ENCODE measurements around the gene TRABD2B.

The TRABD2B gene

DNA sequence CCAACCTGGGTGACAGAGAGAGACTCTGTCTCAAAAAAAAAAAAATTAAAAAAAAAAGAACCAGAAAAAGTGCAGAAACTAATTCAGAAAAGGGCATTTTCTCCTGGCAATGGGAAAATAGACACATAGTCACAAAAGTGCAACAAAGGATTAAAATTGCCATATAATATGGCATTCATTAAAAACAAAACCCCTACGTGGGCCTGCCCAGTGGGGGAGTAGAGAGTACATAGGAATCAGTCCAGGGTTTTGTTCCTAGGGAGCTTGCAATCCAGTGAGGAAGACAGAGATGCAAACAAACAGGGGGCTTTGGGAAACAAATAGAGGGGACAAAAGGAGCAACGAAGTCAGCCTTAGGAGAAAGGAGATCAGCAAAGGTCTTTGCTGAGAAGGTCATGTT is 4.5 kb upstream of the TRABD2B start:
- ChIA-PET CTCF (no interaction called here), POLR2A (no interaction called here)
- DNase-seq (ENCODE audit: extremely low spot score), result no peak
- TF ChIP-seq, protein P1, sequence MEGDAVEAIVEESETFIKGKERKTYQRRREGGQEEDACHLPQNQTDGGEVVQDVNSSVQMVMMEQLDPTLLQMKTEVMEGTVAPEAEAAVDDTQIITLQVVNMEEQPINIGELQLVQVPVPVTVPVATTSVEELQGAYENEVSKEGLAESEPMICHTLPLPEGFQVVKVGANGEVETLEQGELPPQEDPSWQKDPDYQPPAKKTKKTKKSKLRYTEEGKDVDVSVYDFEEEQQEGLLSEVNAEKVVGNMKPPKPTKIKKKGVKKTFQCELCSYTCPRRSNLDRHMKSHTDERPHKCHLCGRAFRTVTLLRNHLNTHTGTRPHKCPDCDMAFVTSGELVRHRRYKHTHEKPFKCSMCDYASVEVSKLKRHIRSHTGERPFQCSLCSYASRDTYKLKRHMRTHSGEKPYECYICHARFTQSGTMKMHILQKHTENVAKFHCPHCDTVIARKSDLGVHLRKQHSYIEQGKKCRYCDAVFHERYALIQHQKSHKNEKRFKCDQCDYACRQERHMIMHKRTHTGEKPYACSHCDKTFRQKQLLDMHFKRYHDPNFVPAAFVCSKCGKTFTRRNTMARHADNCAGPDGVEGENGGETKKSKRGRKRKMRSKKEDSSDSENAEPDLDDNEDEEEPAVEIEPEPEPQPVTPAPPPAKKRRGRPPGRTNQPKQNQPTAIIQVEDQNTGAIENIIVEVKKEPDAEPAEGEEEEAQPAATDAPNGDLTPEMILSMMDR (IDR thresholded peaks at IDR 0.05; ENCODE audit: control extremely low read depth, extremely low read depth, low read depth, missing control alignments), result no peak

DNA sequence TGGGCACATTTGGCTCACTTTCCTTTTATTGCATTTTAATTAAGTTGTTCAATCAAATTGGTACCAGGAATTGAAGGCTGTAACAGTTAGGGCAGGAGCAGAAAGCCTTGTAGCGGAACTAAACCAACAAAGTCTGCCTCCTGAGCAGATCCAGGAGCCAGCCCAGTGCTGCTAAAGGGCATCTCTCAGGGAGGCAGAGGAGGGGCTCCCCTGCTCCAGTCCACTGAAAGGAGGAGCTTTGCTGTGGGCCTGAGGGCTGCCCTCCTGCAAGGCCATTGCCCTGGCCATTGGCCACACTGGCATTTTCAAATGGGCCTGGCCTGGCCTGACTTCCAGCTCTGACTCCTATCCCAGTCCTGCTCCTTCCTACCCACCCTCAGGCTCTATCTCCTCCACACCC is 3.7 kb upstream of the TRABD2B start:
- POLR2A ChIA-PET, result no interaction called here

DNA sequence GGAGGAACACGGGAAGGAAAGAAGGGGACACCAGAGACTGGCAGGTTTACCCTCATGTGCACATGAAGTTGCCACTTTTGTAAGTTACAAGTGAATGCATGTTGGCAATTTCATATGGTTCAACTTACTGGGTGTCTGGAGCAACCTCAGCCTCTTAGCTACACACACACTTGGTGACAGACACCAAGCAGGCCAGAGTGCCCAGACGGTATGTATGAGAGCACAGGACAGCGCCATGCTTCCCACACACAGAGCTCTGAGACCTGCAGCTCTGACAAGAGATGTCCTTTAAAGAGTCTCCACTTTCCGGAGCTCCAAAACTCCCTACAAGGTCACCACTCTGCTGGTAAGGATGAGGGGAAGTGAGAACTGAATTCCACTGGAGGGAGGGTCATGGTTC is 1.9 kb upstream of the TRABD2B start:
- POLR2A ChIA-PET, result no interaction called here
- TF ChIP-seq, protein P1 (IDR thresholded peaks at IDR 0.05; ENCODE audit: control extremely low read depth, extremely low read depth, low read depth, missing control alignments), result no peak
- no peak for DNase-seq (ENCODE audit: extremely low spot score)
- CTCF ChIA-PET, result interaction anchor here (1.2 to 3.1 kb wide), 8 partner anchors 10 to 237 kb away, joined by 3 to 36 read pairs (median 6); no protein-coding TSS in a partner anchor

More for the DNA sequence above, 3.7 kb upstream of the TRABD2B start:
- no peak for DNase-seq (ENCODE audit: extremely low spot score)
- CTCF ChIA-PET, result no interaction called here
- TF ChIP-seq, protein P1 (IDR thresholded peaks at IDR 0.05; ENCODE audit: control extremely low read depth, extremely low read depth, low read depth, missing control alignments), result no peak

DNA sequence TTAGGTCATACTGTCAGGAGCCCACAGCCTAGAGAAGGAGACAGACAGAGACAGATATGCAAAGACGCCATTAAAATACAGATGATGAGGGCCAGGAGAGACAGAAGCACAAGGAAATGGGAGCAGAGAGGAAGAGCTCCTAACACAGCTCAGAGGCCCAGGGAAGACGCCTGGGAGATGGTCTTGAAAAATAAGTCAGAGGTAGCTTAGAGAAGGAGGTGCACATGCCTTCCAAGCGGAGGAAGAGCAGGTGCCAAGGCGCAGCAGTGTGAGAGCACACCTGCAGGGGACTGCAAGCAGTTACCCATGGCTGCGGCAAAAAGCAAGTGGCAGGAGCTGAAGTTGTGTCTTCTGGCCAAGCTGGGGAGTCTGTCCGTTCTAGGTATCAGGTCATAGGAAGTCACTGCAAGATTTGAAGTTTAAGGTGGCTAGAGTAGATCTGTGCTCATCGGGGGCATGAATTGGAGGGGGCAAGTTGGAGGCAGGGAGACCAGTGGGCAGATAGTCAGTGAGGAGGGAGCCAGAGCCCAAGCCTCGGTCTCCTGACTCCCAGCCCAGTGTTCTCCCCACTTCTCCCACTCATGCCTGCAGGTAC is 1.3 kb upstream of the TRABD2B start:
- DNase-seq (ENCODE audit: extremely low spot score), result no peak
- CTCF ChIA-PET, result interaction anchor here (1.0 to 3.1 kb wide), 15 partner anchors 10 to 237 kb away, joined by 3 to 36 read pairs (median 5); no protein-coding TSS in a partner anchor
- TF ChIP-seq, protein P1 (IDR thresholded peaks at IDR 0.05; ENCODE audit: control extremely low read depth, extremely low read depth, low read depth, missing control alignments), result no peak
- POLR2A ChIA-PET, result no interaction called here

DNA sequence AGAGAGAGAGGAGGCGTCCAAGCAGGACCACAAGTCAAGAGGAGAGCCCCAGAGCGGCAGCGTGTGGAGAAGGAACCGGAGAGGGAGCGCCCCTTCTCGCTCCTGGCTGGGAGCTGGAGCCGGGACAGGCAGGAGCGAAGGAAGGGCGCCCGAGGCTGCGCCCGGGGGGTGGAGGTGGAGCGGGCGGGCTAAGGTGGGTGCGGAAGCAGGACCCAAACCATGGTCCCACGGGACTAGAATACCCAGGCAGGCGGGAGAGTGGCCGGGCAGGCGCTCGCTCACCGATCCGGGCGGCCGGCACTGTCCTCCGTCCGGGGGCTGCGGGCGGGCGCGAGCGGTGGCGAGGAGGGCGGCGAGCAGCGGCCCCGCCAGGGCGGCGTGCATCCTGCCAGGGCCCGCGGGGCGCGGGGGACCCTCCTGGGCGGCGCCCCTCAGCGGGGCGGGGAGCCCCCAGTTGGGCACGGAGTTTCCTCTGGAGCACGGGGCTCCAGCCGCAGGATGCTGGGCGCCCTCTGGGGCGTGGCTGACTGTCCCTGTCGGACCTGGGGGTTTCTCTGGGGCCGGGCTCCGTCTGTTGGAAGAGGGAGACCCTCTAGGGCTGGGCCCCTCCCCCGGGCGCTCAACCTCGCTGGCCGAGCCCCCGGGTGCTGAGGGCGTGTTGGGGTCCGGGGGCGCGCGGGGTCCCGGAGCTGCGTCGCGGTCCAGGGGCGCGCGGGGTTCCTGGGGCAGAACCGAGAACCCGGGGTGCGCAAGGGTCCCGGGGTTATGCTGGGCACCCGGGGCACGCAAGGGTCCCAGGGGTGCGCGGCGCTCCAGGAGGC is 569 bp downstream of the TRABD2B start:
- POLR2A ChIA-PET, result no interaction called here
- TF ChIP-seq, protein P1 (IDR thresholded peaks at IDR 0.05; ENCODE audit: control extremely low read depth, extremely low read depth, low read depth, missing control alignments), result no peak
- no peak for DNase-seq (ENCODE audit: extremely low spot score)
- CTCF ChIA-PET, result interaction anchor here (0.7 to 3.1 kb wide), 11 partner anchors 9 to 239 kb away, joined by 3 to 36 read pairs (median 4); no protein-coding TSS in a partner anchor

DNA sequence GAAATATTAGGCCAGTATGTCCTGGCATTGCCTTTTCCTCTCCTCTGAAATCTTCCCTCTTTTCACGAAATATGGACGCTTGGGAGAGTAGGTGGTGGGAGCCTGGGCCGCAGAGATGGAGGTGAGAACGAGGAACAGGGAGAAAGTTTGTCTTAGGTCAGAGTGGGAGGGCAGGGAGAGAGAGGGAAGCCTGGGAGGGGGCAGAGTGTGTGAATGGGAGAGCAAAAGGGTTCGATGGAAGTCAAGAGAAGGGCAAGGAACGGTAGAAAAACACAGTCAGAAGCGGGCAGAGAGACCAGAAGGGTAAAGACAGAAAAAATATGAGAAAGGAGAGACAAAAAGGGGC is 1.2 kb downstream of the TRABD2B start:
- no peak for DNase-seq (ENCODE audit: extremely low spot score)
- ChIA-PET CTCF (no interaction called here), POLR2A (no interaction called here)
- TF ChIP-seq, protein P1 (IDR thresholded peaks at IDR 0.05; ENCODE audit: control extremely low read depth, extremely low read depth, low read depth, missing control alignments), result no peak

Measured in GM10248 (cell line).